Measurements from ENCODE around the gene TRPT1. TPM values are rescaled to one million over a fixed set of nuclear protein-coding genes. Genes with fewer than 3 reads are reported as not detected.

TRPT1 gene
- total and polyA plus RNA-seq, 9 of the 15 experiments (the other 6 are each of a cell fraction or from before 2014, with no cell fraction given), result 4.6 to 41.7 (median 23.1) TPM

DNA sequence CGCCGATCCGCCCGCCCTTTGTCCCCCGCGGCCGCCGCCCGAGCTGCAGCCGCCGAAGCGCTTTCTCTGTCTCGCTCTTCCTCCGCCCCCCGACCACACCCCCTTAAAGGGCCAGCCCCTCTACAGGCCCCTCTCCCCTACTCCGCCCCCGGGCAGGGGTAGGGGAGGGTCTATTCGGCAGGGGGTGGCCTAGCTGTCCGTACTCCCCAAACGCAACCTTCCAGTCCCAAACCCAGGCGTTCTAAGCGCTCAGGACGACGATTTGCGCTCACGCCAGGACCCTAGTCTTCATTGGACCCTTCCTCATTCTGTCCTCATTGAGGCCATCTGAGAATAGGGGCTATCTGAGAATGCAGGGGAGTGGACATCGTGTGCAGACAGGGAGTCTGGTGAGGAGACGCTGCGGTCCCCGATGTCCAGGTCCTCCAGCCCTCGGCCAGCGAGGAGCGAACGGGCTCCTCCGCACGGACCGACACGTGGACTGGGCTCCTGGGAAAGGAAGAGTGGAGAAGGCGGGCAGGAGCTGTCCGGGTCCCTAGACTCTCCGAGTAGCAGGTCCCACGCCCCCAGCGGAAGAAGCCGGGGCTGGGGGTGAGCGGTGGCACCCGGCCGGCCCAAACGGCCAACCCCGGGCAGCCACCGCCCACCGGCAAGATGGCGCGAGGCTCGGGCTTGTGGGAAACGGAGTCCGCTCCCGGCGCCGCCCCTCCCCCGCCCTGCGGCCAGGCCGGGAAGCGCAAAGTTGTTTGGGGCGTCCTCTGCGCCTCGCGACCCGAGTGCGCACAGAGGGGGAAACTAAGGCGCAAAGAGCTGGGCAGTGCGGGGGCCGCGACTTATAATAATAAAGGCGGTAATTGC, 21.1 kb upstream of the TRPT1 start, which contains the start of gene PPP1R14B (continued):
- peak; percentile 85 for TF ChIP-seq HMGN3 (IDR thresholded peaks at IDR 0.05; ENCODE audit: borderline replicate concordance, extremely low read depth, insufficient read length, low read depth, low read length)
- peak in 1 of 2 experiments; percentile 96; a peak in 2 of 4 replicates for TF ChIP-seq HDAC1 (IDR thresholded peaks at IDR 0.05)
- no peak; the same call in 1 of the 2 replicates for TF ChIP-seq ZNF384 (IDR thresholded peaks at IDR 0.05; ENCODE audit: low read depth, low read length)
- TF ChIP-seq RBM15 (IDR thresholded peaks at IDR 0.05; ENCODE audit: insufficient read depth, low read length), result no peak
- peak; percentile 62 for TF ChIP-seq RBM39 (optimal IDR thresholded peaks at IDR 0.05; ENCODE audit: low read depth, low read length)
- TF ChIP-seq SOX6 (IDR thresholded peaks at IDR 0.05), result 0 out of 2 replicates have a peak, but pooled peaks have one; percentile 8
- peak; percentile 94 for TF ChIP-seq CBFB (CRISPR knock-in tag; IDR thresholded peaks at IDR 0.05)
- TF ChIP-seq JUNB (CRISPR knock-in tag; conservative IDR thresholded peaks at IDR 0.05), result no peak
- 0 out of 2 replicates have a peak, but pooled peaks have one; percentile 43 for TF ChIP-seq ZNF12 (CRISPR knock-in tag; IDR thresholded peaks at IDR 0.05)
- peak; percentile 24 for TF ChIP-seq EP300 (IDR thresholded peaks at IDR 0.05; ENCODE audit: low read length)
- TF ChIP-seq, protein P1, sequence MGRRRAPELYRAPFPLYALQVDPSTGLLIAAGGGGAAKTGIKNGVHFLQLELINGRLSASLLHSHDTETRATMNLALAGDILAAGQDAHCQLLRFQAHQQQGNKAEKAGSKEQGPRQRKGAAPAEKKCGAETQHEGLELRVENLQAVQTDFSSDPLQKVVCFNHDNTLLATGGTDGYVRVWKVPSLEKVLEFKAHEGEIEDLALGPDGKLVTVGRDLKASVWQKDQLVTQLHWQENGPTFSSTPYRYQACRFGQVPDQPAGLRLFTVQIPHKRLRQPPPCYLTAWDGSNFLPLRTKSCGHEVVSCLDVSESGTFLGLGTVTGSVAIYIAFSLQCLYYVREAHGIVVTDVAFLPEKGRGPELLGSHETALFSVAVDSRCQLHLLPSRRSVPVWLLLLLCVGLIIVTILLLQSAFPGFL (CRISPR knock-in tag; IDR thresholded peaks at IDR 0.05), result peak; percentile 51; the same call in 1 of the 2 replicates
- no peak for TF ChIP-seq ZFP36 (IDR thresholded peaks at IDR 0.05; ENCODE audit: low read depth, low read length, partially characterized antibody)
- TF ChIP-seq, protein P2, sequence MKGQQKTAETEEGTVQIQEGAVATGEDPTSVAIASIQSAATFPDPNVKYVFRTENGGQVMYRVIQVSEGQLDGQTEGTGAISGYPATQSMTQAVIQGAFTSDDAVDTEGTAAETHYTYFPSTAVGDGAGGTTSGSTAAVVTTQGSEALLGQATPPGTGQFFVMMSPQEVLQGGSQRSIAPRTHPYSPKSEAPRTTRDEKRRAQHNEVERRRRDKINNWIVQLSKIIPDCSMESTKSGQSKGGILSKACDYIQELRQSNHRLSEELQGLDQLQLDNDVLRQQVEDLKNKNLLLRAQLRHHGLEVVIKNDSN (CRISPR knock-in tag; IDR thresholded peaks at IDR 0.05), result peak; percentile 69
- no peak for TF ChIP-seq SREBF2 (CRISPR knock-in tag; IDR thresholded peaks at IDR 0.05)
- TF ChIP-seq CBX8 (IDR thresholded peaks at IDR 0.05; ENCODE audit: borderline replicate concordance, extremely low read depth, low read depth, low read length, poor library complexity, severe bottlenecking), result no peak
- peak; percentile 92 for TF ChIP-seq RBFOX2 (IDR thresholded peaks at IDR 0.05; ENCODE audit: low read depth, low read length)
- no peak for TF ChIP-seq FOXA1 (IDR thresholded peaks at IDR 0.05; ENCODE audit: borderline replicate concordance)
- TF ChIP-seq BHLHE40 (IDR thresholded peaks at IDR 0.05; ENCODE audit: low read length), result 0 out of 2 replicates have a peak, but pooled peaks have one; percentile 19
- TF ChIP-seq ZNF24 (IDR thresholded peaks at IDR 0.05), result peak; percentile 40; the same call in 1 of the 2 replicates
- peak; percentile 38; the same call in 1 of the 2 replicates for TF ChIP-seq LEF1 (IDR thresholded peaks at IDR 0.05)
- no peak for TF ChIP-seq ETS2 (tag; IDR thresholded peaks at IDR 0.05; ENCODE audit: borderline replicate concordance, poor library complexity, severe bottlenecking)
- TF ChIP-seq JUN (IDR thresholded peaks at IDR 0.05; ENCODE audit: borderline replicate concordance, low read depth, low read length), result peak; percentile 14; the same call in 1 of the 2 replicates
- no peak for TF ChIP-seq JUN (CRISPR knock-in tag; IDR thresholded peaks at IDR 0.05; ENCODE audit: borderline replicate concordance)
- TF ChIP-seq HNRNPL (IDR thresholded peaks at IDR 0.05; ENCODE audit: low read depth, low read length), result peak; percentile 96
- TF ChIP-seq NRF1 (conservative IDR thresholded peaks at IDR 0.05 in 1 of 2, IDR thresholded peaks at IDR 0.05 in 1 of 2), result peak; percentile 62 to 73
